22Rv1 (cell line): ENCODE measurements around the gene SCYL2.

Experiments
- ZFX ChIP-seq: fragments of 450-650 bp; IDR thresholded peaks from 2 replicates; pipeline ENCODE4 v1.6.1; 2017; ENCODE audit warnings: antibody characterized with exemption, borderline replicate concordance
- TF ChIP-seq, protein P1 (sequence below): fragments of 450-650 bp; IDR thresholded peaks from 2 replicates; pipeline ENCODE4 v1.5.1; 2017; ENCODE audit warnings: mild to moderate bottlenecking

- TF ChIP-seq, protein P1, sequence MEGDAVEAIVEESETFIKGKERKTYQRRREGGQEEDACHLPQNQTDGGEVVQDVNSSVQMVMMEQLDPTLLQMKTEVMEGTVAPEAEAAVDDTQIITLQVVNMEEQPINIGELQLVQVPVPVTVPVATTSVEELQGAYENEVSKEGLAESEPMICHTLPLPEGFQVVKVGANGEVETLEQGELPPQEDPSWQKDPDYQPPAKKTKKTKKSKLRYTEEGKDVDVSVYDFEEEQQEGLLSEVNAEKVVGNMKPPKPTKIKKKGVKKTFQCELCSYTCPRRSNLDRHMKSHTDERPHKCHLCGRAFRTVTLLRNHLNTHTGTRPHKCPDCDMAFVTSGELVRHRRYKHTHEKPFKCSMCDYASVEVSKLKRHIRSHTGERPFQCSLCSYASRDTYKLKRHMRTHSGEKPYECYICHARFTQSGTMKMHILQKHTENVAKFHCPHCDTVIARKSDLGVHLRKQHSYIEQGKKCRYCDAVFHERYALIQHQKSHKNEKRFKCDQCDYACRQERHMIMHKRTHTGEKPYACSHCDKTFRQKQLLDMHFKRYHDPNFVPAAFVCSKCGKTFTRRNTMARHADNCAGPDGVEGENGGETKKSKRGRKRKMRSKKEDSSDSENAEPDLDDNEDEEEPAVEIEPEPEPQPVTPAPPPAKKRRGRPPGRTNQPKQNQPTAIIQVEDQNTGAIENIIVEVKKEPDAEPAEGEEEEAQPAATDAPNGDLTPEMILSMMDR, result no peak
- no peak for TF ChIP-seq ZFX
Observed at GRCh38 chr12:100221523-100221922, 45.5 kb upstream of the SCYL2 start.
